Right lobe of liver (tissue), 6 donors: ENCODE results near the gene ARHGEF10L. TPM values are rescaled to one million over a fixed set of nuclear protein-coding genes. Genes with fewer than 3 reads are reported as not detected.

Experiments used
- ATAC-seq, 4 donors: fragments of 200-7000 bp; cut with Tn5 transposase; one replicate each; pipeline ENCODE4 v1.9.1; 2020; ENCODE audit warnings: mild to moderate bottlenecking in 4 of 4, moderate library complexity in 4 of 4
- DNase-seq, 3 donors: peaks; one replicate each; pipeline ENCODE4 v3.0.0-alpha.2; 2020
- H3K27ac ChIP-seq, 3 donors: fragments of 200-600 bp; one replicate each; pipeline ENCODE4 v1.8.0; 2022
- H3K27me3 ChIP-seq, 2 donors: fragments of 200-600 bp; one replicate each; pipeline ENCODE4 v1.8.0; 2022
- H3K36me3 ChIP-seq, 4 donors: fragments of 200-600 bp; sonication (generic) in 1 of 4; one replicate each; pipeline versions ENCODE4 v1.5.1 to v1.8.0; 2017 to 2022; ENCODE audit warnings: control low read depth in 1 of 4
- H3K4me1 ChIP-seq, 4 donors: fragments of 200-600 bp; sonication (generic) in 1 of 4; one replicate each; pipeline versions ENCODE4 v1.5.1 to v1.8.0; 2017 to 2022; ENCODE audit warnings: control low read depth in 1 of 4
- H3K4me3 ChIP-seq, 3 donors: fragments of 200-600 bp; one replicate each; pipeline ENCODE4 v1.8.0; 2022
- H3K9me3 ChIP-seq, 4 donors: fragments of 200-600 bp; sonication (generic) in 1 of 4; one replicate each; pipeline versions ENCODE4 v1.5.1 to v1.8.0; 2017 to 2022; ENCODE audit warnings: control low read depth in 1 of 4
- POLR2A ChIP-seq: fragments of 450-650 bp; IDR thresholded peaks from one replicate; pipeline ENCODE4 v1.6.1; 2017; ENCODE audit warnings: antibody characterized with exemption, mild to moderate bottlenecking
- WGBS: methylation state at CpG from one replicate; pipeline ENCODE4 v1.1.6; 2018; ENCODE audit warnings: low coverage, low lambda C conversion rate; ENCODE audit not compliant: insufficient coverage; ENCODE audit errors: missing lambda C conversion rate; 5-methylcytosine and 5-hydroxymethylcytosine counted together
- intact Hi-C, 2 donors: fragments of 100-400 bp; cut with DNase I; formaldehyde crosslinking; loops; one replicate each; pipeline versions ENCODE4 v1.11.2 to v1.14.1; 2022
- total RNA-seq, 6 experiments: library from RNA; depleted of rRNA in 2 of 6; stranded (reverse); fragments of >200 nt in 2 of 6; fragmentation: NEBNext Ultra II Directional in 3 of 6; extraction: Animal tissue kit (Norgen Biotek cat#: 25700) in 3 of 6; gene quantifications; one replicate each; pipeline versions ENCODE4 v1.1.0 to v1.2.4, GENCODE V29; 2016 to 2023
- TF ChIP-seq, protein P1 (sequence below), 4 donors: fragments of 200-600 bp in 3 of 4; fragments of 450-650 bp in 1 of 4; IDR thresholded peaks; one replicate each; pipeline versions ENCODE4 v1.5.1 to v1.8.0; 2016 to 2022; ENCODE audit warnings: antibody characterized with exemption in 4 of 4, mild to moderate bottlenecking in 2 of 4
- donor health status: DM: no; HTN: yes; CAD: no.
- donor health status: DM: no; HTN: no; CAD: no.
- donor health status: DM: no; HTN: no; CAD: no.
- donor health status: DM: no; HTN: yes; CAD: no.
- donor health status: DM: no; HTN: yes; CAD: no.

ARHGEF10L gene
- total RNA-seq, 6 experiments from 2014 or later, result 59.7 to 124 (median 87.4) TPM

DNA sequence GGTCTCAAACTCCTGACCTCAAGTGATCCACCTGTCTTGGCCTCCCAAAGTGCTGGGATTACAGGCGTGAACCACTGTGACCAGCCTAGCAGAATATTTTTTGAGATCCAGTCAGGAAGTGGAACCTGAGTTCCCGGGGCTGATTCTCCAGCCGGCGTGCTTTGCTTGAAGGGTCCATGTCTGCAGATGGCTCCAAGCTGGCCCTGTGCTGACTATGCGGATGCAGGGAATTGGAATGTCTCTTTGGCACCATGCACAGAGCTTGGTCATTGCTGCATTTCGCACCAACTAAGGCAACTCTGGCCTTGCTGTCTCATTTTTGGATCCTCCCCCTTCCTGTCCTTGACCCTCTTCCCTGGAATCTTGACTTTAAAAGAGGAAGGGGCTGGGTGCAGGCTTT is 28.1 kb downstream of the ARHGEF10L start:
- no peaks in the 10 kb centered on the region for H3K9me3 ChIP-seq
- no peak for TF ChIP-seq POLR2A
- TF ChIP-seq, protein P1, sequence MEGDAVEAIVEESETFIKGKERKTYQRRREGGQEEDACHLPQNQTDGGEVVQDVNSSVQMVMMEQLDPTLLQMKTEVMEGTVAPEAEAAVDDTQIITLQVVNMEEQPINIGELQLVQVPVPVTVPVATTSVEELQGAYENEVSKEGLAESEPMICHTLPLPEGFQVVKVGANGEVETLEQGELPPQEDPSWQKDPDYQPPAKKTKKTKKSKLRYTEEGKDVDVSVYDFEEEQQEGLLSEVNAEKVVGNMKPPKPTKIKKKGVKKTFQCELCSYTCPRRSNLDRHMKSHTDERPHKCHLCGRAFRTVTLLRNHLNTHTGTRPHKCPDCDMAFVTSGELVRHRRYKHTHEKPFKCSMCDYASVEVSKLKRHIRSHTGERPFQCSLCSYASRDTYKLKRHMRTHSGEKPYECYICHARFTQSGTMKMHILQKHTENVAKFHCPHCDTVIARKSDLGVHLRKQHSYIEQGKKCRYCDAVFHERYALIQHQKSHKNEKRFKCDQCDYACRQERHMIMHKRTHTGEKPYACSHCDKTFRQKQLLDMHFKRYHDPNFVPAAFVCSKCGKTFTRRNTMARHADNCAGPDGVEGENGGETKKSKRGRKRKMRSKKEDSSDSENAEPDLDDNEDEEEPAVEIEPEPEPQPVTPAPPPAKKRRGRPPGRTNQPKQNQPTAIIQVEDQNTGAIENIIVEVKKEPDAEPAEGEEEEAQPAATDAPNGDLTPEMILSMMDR (IDR thresholded peaks at IDR 0.05), result no peak
- ATAC-seq, result no peak
- no peaks in the 10 kb centered on the region for H3K36me3 ChIP-seq
- H3K4me3 ChIP-seq, result no peak overlapping the region
- H3K27ac ChIP-seq, result peak overlapping the region in 1 of 3 donors; percentile 64
- intact Hi-C loops, result no loop called here
- peaks cover 0 to 57% (median 28%) of the 10 kb centered on the region in 4 donors for H3K4me1 ChIP-seq
- H3K27me3 ChIP-seq, result no peaks in the 10 kb centered on the region
- WGBS, result 69% methylated on average over 2 of the region's 6 CpGs
- DNase-seq, result no peak

DNA sequence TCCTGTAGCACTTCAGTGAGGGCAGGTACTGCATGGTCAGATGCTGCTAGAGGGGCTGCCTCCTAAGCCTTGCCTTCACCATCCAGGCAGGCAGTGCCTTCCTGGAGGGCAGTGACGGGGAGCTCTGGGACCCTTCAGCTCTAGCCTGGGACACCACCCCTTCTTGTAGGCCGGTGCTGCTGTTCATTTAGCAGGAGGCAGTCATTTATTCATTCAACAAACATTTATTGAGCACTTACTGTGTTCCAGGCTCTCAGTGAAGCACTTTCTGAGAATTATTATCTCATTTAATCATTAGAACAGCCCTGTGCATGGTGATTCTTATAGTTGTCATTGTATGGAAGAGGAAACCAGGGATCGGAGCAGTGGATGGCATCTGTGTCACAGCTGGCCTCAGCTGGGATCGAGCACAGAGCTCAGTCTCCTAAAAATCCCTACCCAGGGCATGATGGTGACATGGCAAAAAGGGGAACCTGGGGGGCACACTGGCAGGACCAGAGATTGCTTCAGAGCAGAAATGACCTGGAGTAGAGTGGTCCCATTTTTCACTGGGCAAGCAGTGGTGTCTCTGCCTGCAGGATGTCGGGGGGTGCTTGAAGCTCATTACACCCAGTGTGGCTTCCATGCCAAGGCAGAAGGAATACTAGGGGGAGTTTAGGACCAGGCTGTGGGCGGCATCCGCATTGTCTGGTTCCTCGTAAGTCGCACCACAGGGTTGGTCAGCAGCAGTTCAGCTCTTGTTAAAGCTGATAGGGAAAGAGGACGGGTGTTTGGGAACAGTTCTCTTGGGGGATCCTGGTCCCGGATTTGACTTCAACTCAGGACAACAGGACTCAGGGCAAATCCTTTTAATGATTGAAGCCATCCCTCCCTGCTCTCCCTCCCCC is 28.8 kb downstream of the ARHGEF10L start:
- Histone ChIP-seq H3K27me3 (no peaks in the 10 kb centered on the region), H3K36me3 (no peaks in the 10 kb centered on the region), H3K4me1 (peaks cover 0 to 57% (median 27%) of the 10 kb centered on the region in 4 donors), H3K9me3 (no peaks in the 10 kb centered on the region), H3K27ac (peak overlapping the region; percentile 64 to 81 (median 71)), H3K4me3 (no peak overlapping the region)
- WGBS, result 87% methylated on average over 4 of the region's 11 CpGs
- TF ChIP-seq, protein P1 (IDR thresholded peaks at IDR 0.05), result no peak
- TF ChIP-seq POLR2A, result no peak
- intact Hi-C loops, result no loop called here
- DNase-seq (no peak), ATAC-seq (no peak)

DNA sequence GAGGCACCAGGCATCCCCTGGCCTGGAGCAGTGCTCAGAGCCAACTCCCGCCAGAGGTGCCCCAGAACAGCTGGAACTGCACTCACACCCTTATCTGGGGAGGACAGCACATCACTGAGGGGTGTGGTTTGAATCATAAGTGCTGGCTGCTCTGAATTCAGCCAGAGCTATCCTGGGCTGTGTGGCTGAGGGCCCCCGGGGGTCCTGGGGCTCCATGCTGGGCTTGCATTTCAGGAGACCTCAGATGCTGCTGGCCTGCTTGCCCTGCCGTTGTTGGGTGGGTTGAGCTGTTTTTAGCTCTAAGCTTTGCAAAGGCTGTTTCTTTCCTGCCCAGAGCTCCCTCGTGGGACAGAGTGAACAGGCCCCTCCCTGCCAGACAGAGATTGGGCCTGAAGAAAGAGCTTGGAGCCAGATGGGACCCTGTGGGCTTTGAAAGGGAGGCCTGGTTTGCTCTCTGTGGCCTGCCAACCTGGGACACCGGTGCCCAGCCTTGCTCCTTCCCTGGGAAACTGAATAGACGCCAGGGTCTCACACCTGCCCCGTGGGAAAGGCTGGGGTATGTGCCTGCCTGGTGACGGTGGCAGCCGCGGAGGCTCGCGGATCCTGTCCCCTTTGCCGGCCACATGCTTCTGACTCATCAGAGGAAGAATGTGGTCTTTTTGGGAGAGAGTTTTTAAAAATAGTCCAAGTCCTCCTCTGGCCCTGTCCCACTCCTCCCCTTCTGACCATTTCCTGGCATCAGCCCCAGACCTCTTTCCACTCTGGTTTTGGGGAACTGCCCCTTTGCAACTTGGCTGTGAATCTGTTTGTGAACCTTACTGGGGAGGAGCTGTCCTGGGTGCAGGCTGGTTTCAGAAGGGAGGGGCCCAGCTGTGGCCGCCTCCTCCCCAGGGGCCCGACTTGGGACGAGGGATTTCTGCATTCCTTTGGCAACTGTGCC is 30.0 kb downstream of the ARHGEF10L start:
- Histone ChIP-seq H3K27ac (peak overlapping the region; percentile 64 to 81 (median 71)), H3K4me3 (no peak overlapping the region), H3K9me3 (no peaks in the 10 kb centered on the region), H3K4me1 (peaks cover 0 to 47% (median 21%) of the 10 kb centered on the region in 4 donors), H3K36me3 (no peaks in the 10 kb centered on the region), H3K27me3 (no peaks in the 10 kb centered on the region)
- ATAC-seq, result peak; percentile 52 to 72 (median 64)
- peak; percentile 13 for TF ChIP-seq POLR2A
- TF ChIP-seq, protein P1 (IDR thresholded peaks at IDR 0.05), result no peak
- intact Hi-C loops, result no loop called here
- WGBS, result 5% methylated on average over 10 of the region's 16 CpGs
- peak in 2 of 3 donors; percentile 78 for DNase-seq

DNA sequence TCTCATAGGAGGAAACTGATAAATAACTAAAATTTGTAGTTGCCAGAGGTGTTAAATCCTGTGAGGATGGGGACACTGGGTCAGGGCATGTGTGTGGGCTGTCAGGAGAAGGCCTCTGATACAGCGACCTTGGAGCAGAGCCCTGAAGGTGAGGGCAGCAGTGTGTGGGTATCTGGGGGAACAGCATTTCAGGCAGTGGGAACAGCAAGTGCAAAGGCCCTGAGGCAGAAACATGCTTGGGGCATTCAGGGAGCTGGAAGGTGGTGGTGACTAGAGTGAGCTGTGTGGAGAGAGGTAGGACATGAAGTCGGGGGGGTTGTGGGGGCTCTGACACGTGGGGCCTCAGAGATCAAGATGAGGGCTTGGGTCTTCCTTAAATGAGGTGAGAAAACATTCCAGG is 30.7 kb downstream of the ARHGEF10L start:
- WGBS, result 89% methylated on average over 3 of the region's 3 CpGs
- no peak for TF ChIP-seq POLR2A
- TF ChIP-seq, protein P1 (IDR thresholded peaks at IDR 0.05), result no peak
- intact Hi-C loops, result no loop called here

More for the DNA sequence above, 30.7 kb downstream of the ARHGEF10L start:
- no peaks in the 10 kb centered on the region for H3K27me3 ChIP-seq
- no peaks in the 10 kb centered on the region for H3K36me3 ChIP-seq
- no peak overlapping the region for H3K4me3 ChIP-seq
- ATAC-seq (no peak), DNase-seq (no peak)
- H3K4me1 ChIP-seq, result peaks cover 0 to 39% (median 18%) of the 10 kb centered on the region in 4 donors
- H3K9me3 ChIP-seq, result no peaks in the 10 kb centered on the region
- H3K27ac ChIP-seq, result peak overlapping the region; percentile 64 to 81 (median 71)
